Astrocyte of the cerebellum (primary cell): Measurements from ENCODE around the gene CCDC14.
"Not testable (repeated sequence)": the region's sequence is repeated elsewhere in the genome, so short reads cannot be mapped to it uniquely, and the experiment has no call there.

Experiments used
- DNase-seq: peaks from one replicate; pipeline ENCODE4 v3.0.0-alpha.2; 2011; ENCODE audit warnings: low read depth
- H3K4me3 ChIP-seq: 2 replicates; pipeline ENCODE4 v1.5.1; 2011; ENCODE audit warnings: mild to moderate bottlenecking, low read depth, low read length, moderate library complexity
- CTCF ChIP-seq: IDR thresholded peaks from 2 replicates; pipeline ENCODE4 v1.5.1; 2012; ENCODE audit warnings: low read length, low read depth, moderate library complexity, mild to moderate bottlenecking; ENCODE audit errors: missing control alignments
- in situ Hi-C: cut with HindIII; loops from 2 replicates; pipeline ENCODE4 v1.10.0; 2017; ENCODE audit warnings: low sequenced_read_pairs

CCDC14 gene

GRCh38 chr3:123960781-123961507 lies at the start of gene CCDC14:
TSS of gene CCDC14 (minus strand) at chr3:123961229. CDS start at chr3:123961173, 56 bp downstream.
- H3K4me3 ChIP-seq = peak within 1 kb of the TSS; percentile 95
- in situ Hi-C loops = no loop called here
- no peak for TF ChIP-seq CTCF
- DNase-seq = peak; percentile 93

GRCh38 chr3:124008321-124008720 lies 47.3 kb upstream of the CCDC14 start:
- DNase-seq, H3K4me3 ChIP-seq: not testable (repeated sequence)
- in situ Hi-C loops = loop anchor here (25.0 kb wide), 1 partner anchor 454 kb away; no protein-coding TSS in a partner anchor

- no peak for TF ChIP-seq CTCF
- in situ Hi-C loops = loop anchor here (25.0 kb wide), 1 partner anchor 455 kb away; no protein-coding TSS in a partner anchor
- no peak overlapping the region for H3K4me3 ChIP-seq
- no peak for DNase-seq
Observed at GRCh38 chr3:124007186-124007585, 46.2 kb upstream of the CCDC14 start.

GRCh38 chr3:124002405-124003079 lies 41.5 kb upstream of the CCDC14 start:
- in situ Hi-C loops = loop anchor here (25.0 kb wide), 1 partner anchor 460 kb away; no protein-coding TSS in a partner anchor
- H3K4me3 ChIP-seq, DNase-seq: not testable (repeated sequence)

- not testable (repeated sequence) for DNase-seq, H3K4me3 ChIP-seq
- in situ Hi-C loops = loop anchor here (25.0 kb wide), 1 partner anchor 461 kb away; no protein-coding TSS in a partner anchor
Observed at GRCh38 chr3:124001366-124001765, 40.3 kb upstream of the CCDC14 start.

- in situ Hi-C loops = no loop called here
- no peak for TF ChIP-seq CTCF
- no peak for DNase-seq
- no peak overlapping the region for H3K4me3 ChIP-seq
Observed at GRCh38 chr3:123997543-123997942, 36.5 kb upstream of the CCDC14 start.

- H3K4me3 ChIP-seq = no peak overlapping the region
- no peak for DNase-seq
- in situ Hi-C loops = no loop called here
- TF ChIP-seq CTCF = no peak
Observed at GRCh38 chr3:123993818-123994217, 32.8 kb upstream of the CCDC14 start.

GRCh38 chr3:123991730-123992588 lies 30.9 kb upstream of the CCDC14 start, which contains the start of gene ROPN1:
TSS of gene ROPN1 (minus strand) at chr3:123992124. CDS start at chr3:123980481, 11,643 bp downstream.
- H3K4me3 ChIP-seq, DNase-seq, in situ Hi-C loops: not testable (repeated sequence)
